Measurements from ENCODE around the gene DLGAP1. TPM values are rescaled to one million over a fixed set of nuclear protein-coding genes. Genes with fewer than 3 reads are reported as not detected.
A peak's percentile ranks its signal among the peaks of the same experiment; 100 is the strongest.

DLGAP1 gene
- total and polyA plus RNA-seq, 2 of the 13 experiments (the other 11 are each of a cell fraction or from before 2014, with no cell fraction given) = 0.01 TPM; not detected in 1

GRCh38 chr18:3455907-3456685, 999.0 kb downstream of the DLGAP1 start (continued):
- 0 out of 2 replicates have a peak, but pooled peaks have one; percentile 19 for TF ChIP-seq SP4 (CRISPR knock-in tag; IDR thresholded peaks at IDR 0.05)
- no peak for TF ChIP-seq REPIN1 (CRISPR knock-in tag; IDR thresholded peaks at IDR 0.05; ENCODE audit: borderline replicate concordance, low read depth)
- TF ChIP-seq POLR2AphosphoS5 (IDR thresholded peaks at IDR 0.05; ENCODE audit: low read depth, low read length) = 0 out of 2 replicates have a peak, but pooled peaks have one; percentile 3
- peak; percentile 40; the same call in 1 of the 2 replicates for TF ChIP-seq YEATS4 (CRISPR knock-in tag; IDR thresholded peaks at IDR 0.05; ENCODE audit: borderline replicate concordance)
- 0 out of 2 replicates have a peak, but pooled peaks have one; percentile 37 for TF ChIP-seq KMT2B (CRISPR knock-in tag; IDR thresholded peaks at IDR 0.05)
- no peak for TF ChIP-seq SKI (IDR thresholded peaks at IDR 0.05; ENCODE audit: partially characterized antibody)
- TF ChIP-seq RBM22 (optimal IDR thresholded peaks at IDR 0.05; ENCODE audit: low read length) = peak; percentile 93
- no peak for TF ChIP-seq ZNF792 (CRISPR knock-in tag; IDR thresholded peaks at IDR 0.05)
- 0 out of 2 replicates have a peak, but pooled peaks have one; percentile 41 for TF ChIP-seq ZBTB26 (CRISPR knock-in tag; IDR thresholded peaks at IDR 0.05; ENCODE audit: borderline replicate concordance)
- no peak for TF ChIP-seq HOXA3 (CRISPR knock-in tag; IDR thresholded peaks at IDR 0.05)
- TF ChIP-seq POLR2A (IDR thresholded peaks at IDR 0.05; ENCODE audit: insufficient read depth in 1 of 2, low read depth in 2 of 2, low read length in 2 of 2) = peak in 1 of 2 experiments; percentile 72; a peak in 2 of 4 replicates
- TF ChIP-seq HDAC1 (CRISPR knock-in tag; IDR thresholded peaks at IDR 0.05) = peak; percentile 40; the same call in 1 of the 2 replicates
- TF ChIP-seq SALL1 (CRISPR knock-in tag; IDR thresholded peaks at IDR 0.05) = peak; percentile 22; the same call in 1 of the 2 replicates
- peak; percentile 52; the same call in 1 of the 2 replicates for TF ChIP-seq TGIF2 (CRISPR knock-in tag; IDR thresholded peaks at IDR 0.05)
- 0 out of 2 replicates have a peak, but pooled peaks have one; percentile 52 for TF ChIP-seq MED13 (CRISPR knock-in tag; IDR thresholded peaks at IDR 0.05)
- TF ChIP-seq ARNT2 (CRISPR knock-in tag; IDR thresholded peaks at IDR 0.05; ENCODE audit: low read depth) = 0 out of 2 replicates have a peak, but pooled peaks have one; percentile 31
- no peak for TF ChIP-seq E2F1 (CRISPR knock-in tag; IDR thresholded peaks at IDR 0.05)
- TF ChIP-seq ZNF530 (CRISPR knock-in tag; IDR thresholded peaks at IDR 0.05; ENCODE audit: low read depth) = no peak
- TF ChIP-seq RBFOX2 (IDR thresholded peaks at IDR 0.05; ENCODE audit: low read depth, low read length) = peak; percentile 73
- no peak for TF ChIP-seq ZFP41 (CRISPR knock-in tag; IDR thresholded peaks at IDR 0.05; ENCODE audit: borderline replicate concordance)
- TF ChIP-seq DZIP1 (CRISPR knock-in tag; IDR thresholded peaks at IDR 0.05) = no peak
- TF ChIP-seq MBD4 (IDR thresholded peaks at IDR 0.05; ENCODE audit: borderline replicate concordance, low read length) = no peak
- TF ChIP-seq TAF1 (CRISPR knock-in tag; IDR thresholded peaks at IDR 0.05) = peak; percentile 24; the same call in 1 of the 2 replicates

Measured in HepG2 (cell line).